ENCODE data around the gene TEFM. TPM values are rescaled to one million over a fixed set of nuclear protein-coding genes. Genes with fewer than 3 reads are reported as not detected.

The TEFM gene, protein sequence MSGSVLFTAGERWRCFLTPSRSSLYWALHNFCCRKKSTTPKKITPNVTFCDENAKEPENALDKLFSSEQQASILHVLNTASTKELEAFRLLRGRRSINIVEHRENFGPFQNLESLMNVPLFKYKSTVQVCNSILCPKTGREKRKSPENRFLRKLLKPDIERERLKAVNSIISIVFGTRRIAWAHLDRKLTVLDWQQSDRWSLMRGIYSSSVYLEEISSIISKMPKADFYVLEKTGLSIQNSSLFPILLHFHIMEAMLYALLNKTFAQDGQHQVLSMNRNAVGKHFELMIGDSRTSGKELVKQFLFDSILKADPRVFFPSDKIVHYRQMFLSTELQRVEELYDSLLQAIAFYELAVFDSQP
- total RNA-seq (ENCODE audit: low replicate concordance): 17.4 TPM in 2 replicates

DNA sequence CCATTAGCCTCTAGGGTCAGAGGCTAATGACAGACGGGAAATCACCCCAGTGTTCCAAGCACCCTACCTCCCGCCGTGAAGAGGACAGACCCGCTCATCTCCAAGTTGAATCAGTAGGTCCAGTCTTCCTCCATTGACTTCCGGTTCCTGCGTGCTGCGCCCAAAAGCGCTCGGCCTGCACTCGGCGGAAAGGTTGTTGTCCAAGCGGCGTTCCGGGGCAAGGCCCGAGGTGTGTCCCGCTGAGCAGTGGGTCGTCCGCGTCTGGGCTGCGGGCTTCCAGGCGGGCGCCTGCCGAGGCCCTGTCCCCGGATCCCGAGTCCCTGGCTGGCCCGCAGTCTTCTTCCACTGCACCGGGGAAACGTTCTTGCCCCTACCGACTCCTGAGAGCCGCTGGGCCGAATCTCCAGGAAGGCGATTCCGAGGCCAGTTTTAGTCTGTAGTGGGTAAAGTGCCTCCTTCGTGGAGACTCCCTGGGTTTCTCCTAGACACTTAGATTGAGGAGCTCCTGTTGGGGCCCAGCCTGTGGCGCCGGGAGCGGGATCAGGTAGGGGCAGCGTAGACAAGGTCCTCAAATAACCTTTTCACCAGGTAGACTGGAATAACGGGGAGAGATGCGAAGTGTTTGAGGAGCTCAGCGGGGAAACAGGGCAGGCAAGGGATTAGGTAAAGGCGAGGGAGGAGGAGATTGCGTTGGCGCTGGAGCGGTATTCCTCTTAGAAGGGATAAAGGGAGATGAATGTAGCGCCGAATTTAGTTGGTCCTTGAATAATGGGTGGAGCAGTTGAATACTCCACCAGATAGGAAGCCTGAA, at the start of gene TEFM:
TEFM (minus strand) TSS at position 138 of the 811 bp plus-strand sequence; CDS start at position 98, 40 bp downstream.
- Histone ChIP-seq H3K4me2 (peak within 1 kb of the TSS; percentile 91), H3K36me3 (no peaks in the 10 kb centered on the region), H3F3A (ENCODE audit: low read depth) (peaks cover 14% of the 10 kb centered on the region), H3K9ac (peak within 1 kb of the TSS; percentile 64), H4K20me1 (ENCODE audit: low read depth) (no peaks in the 10 kb centered on the region), H3K27ac (no peak within 1 kb of the TSS), H3K9me3 (ENCODE audit: low read depth) (no peaks in the 10 kb centered on the region), H3K4me1 (peaks cover 8% of the 10 kb centered on the region), H3K27me3 (no peaks in the 10 kb centered on the region), H2AFZ (replicated peaks) (peak within 1 kb of the TSS; percentile 99), H3K79me2 (ENCODE audit: low read depth) (peaks cover 37% of the 10 kb centered on the region), H3K4me3 (peak within 1 kb of the TSS; percentile 82)
- peak; percentile 92 for DNase-seq (ENCODE audit: low spot score)
- Mint-ChIP-seq H3K36me3 (peaks cover 2% of the 10 kb centered on the region), H3K9me3 (no peaks in the 10 kb centered on the region), H3K27ac (peak within 1 kb of the TSS; percentile 98), H3K4me1 (peaks cover 13% of the 10 kb centered on the region), H3K4me3 (peak within 1 kb of the TSS; percentile 97), H3K27me3 (ENCODE audit: insufficient read depth, low read depth) (peaks cover 3% of the 10 kb centered on the region)
- TF ChIP-seq, protein P1, sequence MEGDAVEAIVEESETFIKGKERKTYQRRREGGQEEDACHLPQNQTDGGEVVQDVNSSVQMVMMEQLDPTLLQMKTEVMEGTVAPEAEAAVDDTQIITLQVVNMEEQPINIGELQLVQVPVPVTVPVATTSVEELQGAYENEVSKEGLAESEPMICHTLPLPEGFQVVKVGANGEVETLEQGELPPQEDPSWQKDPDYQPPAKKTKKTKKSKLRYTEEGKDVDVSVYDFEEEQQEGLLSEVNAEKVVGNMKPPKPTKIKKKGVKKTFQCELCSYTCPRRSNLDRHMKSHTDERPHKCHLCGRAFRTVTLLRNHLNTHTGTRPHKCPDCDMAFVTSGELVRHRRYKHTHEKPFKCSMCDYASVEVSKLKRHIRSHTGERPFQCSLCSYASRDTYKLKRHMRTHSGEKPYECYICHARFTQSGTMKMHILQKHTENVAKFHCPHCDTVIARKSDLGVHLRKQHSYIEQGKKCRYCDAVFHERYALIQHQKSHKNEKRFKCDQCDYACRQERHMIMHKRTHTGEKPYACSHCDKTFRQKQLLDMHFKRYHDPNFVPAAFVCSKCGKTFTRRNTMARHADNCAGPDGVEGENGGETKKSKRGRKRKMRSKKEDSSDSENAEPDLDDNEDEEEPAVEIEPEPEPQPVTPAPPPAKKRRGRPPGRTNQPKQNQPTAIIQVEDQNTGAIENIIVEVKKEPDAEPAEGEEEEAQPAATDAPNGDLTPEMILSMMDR (IDR thresholded peaks at IDR 0.05): no peak
- TF ChIP-seq EZH2phosphoT487 (IDR thresholded peaks at IDR 0.05): no peak
- TF ChIP-seq EZH2 (IDR thresholded peaks at IDR 0.05): no peak

DNA sequence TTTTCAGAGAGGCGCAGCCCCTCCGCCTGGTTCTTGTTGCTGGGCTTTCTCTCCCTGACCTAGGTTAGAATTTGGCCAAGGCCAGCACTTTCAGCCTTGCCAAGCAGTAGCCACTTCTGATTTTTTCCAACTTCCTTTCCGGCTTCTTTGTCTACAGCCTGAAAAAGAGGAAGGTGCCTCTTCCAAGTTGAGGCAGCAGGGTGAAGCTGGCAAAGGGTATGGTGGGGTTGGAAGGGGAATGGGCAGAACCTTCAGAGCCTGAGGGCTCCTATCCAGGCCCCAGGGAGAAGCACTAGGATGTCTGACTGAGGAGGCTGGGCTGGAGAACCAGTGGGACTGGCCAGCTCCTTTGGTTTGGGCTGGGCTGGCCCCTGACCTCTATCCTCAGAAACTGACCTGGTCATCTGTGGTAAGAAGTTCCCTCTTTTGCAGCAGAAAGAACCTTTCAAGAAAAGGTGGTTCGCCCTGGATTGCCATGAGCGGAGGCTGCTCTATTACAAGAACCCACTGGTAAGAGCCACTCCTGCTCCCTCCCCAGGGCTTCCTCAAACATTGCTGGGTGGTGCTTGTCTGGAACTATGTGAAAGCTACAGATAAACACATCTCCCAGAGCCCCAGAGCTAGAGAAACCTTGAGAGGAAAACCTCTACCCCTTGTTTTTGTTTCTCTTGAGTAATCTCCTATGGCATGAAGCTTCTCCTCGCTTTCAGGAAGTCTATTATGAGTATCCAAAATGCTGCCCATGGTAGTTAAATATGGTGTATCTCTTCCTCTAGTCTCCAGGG, 48.2 kb upstream of the TEFM start:
- H3K4me2 ChIP-seq: no peak overlapping the region
- no peak overlapping the region for H3K4me3 ChIP-seq
- no peak overlapping the region for H3K9ac ChIP-seq
- Mint-ChIP-seq H3K36me3 (no peaks in the 10 kb centered on the region), H3K4me3 (no peak overlapping the region), H3K27me3 (ENCODE audit: insufficient read depth, low read depth) (peaks cover 3% of the 10 kb centered on the region), H3K9me3 (no peaks in the 10 kb centered on the region), H3K4me1 (peaks cover 14% of the 10 kb centered on the region), H3K27ac (no peak overlapping the region)
- H3K36me3 ChIP-seq: no peaks in the 10 kb centered on the region
- DNase-seq (ENCODE audit: low spot score): no peak
- no peaks in the 10 kb centered on the region for H3K79me2 ChIP-seq (ENCODE audit: low read depth)
- H4K20me1 ChIP-seq (ENCODE audit: low read depth): no peaks in the 10 kb centered on the region
- H3K4me1 ChIP-seq: peaks cover 11% of the 10 kb centered on the region
- no peak overlapping the region for H2AFZ ChIP-seq (replicated peaks)
- H3K27me3 ChIP-seq: no peaks in the 10 kb centered on the region
- TF ChIP-seq, protein P1 (IDR thresholded peaks at IDR 0.05): no peak
- TF ChIP-seq EZH2 (IDR thresholded peaks at IDR 0.05): no peak
- no peak for TF ChIP-seq EZH2phosphoT487 (IDR thresholded peaks at IDR 0.05)
- no peaks in the 10 kb centered on the region for H3K9me3 ChIP-seq (ENCODE audit: low read depth)
- H3K27ac ChIP-seq: no peak overlapping the region
- no peaks in the 10 kb centered on the region for H3F3A ChIP-seq (ENCODE audit: low read depth)

DNA sequence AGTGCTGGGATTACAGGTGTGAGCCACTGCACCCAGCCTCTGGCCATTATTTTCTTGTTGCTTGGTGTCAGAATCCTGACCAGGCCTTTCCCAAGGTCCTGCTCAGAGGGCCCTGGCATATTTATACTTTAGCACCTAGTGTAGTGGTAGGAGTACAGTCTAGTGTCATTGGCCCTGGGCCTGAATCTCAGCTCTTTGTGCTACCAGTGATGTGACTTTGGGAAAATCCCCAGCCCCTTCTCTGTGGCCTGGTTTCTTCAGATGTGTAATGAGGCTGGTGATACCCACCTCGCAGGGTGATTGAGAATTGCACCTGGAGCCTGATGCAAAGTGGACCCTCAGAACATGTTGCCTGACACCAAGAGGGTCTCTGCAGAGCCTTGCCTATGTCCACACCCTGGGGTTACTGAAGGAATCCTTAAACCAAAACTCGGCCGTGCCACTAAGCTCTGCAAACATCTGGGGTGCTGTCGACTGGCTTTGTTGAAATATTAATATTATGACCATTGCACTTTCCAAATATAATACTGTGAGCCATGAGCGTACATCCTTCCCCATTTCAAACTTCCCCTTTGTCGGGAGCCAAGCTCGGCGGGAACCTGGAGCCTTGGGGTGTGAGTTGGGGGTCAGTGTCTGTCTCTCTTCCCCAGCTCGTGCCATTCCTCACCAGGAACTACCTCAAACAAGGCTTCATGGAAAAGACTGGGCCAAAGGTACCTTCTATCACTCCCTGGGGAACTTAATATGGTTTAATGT, 46.8 kb upstream of the TEFM start:
- no peak for DNase-seq (ENCODE audit: low spot score)
- Histone ChIP-seq H3K4me1 (peaks cover 11% of the 10 kb centered on the region), H2AFZ (replicated peaks) (no peak overlapping the region), H3F3A (ENCODE audit: low read depth) (no peaks in the 10 kb centered on the region), H3K9ac (no peak overlapping the region), H3K36me3 (no peaks in the 10 kb centered on the region), H3K79me2 (ENCODE audit: low read depth) (no peaks in the 10 kb centered on the region), H3K27me3 (no peaks in the 10 kb centered on the region), H3K4me3 (no peak overlapping the region), H4K20me1 (ENCODE audit: low read depth) (no peaks in the 10 kb centered on the region), H3K27ac (no peak overlapping the region), H3K4me2 (no peak overlapping the region), H3K9me3 (ENCODE audit: low read depth) (no peaks in the 10 kb centered on the region)
- TF ChIP-seq, protein P1 (IDR thresholded peaks at IDR 0.05): no peak
- TF ChIP-seq EZH2phosphoT487 (IDR thresholded peaks at IDR 0.05) (no peak), EZH2 (IDR thresholded peaks at IDR 0.05) (no peak)
- peak overlapping the region; percentile 29 for H3K27ac Mint-ChIP-seq
- H3K4me3 Mint-ChIP-seq: no peak overlapping the region
- H3K36me3 Mint-ChIP-seq: no peaks in the 10 kb centered on the region
- H3K27me3 Mint-ChIP-seq (ENCODE audit: insufficient read depth, low read depth): peaks cover 4% of the 10 kb centered on the region
- peaks cover 14% of the 10 kb centered on the region for H3K4me1 Mint-ChIP-seq
- H3K9me3 Mint-ChIP-seq: no peaks in the 10 kb centered on the region
